Tibial artery (tissue), 4 donors: Measurements from ENCODE around the gene JADE2.

Experiments
- DNase-seq, 2 donors: peaks; one replicate each; pipeline ENCODE4 v3.0.0-alpha.2; 2019
- H3K27ac ChIP-seq, 2 donors: fragments of 200-600 bp; sonication (generic) in 1 of 2; 1 replicate in 1 of 2; 2 replicates in 1 of 2; pipeline ENCODE4 v1.5.1; 2018 to 2019; ENCODE audit warnings: mild to moderate bottlenecking in 1 of 2
- H3K27me3 ChIP-seq, 2 donors: fragments of 200-600 bp; sonication (generic) in 1 of 2; one replicate each; pipeline versions ENCODE4 v1.5.1 to v1.6.0; 2016 to 2019
- H3K36me3 ChIP-seq, 3 donors: fragments of 200-600 bp; sonication (generic) in 2 of 3; one replicate each; pipeline ENCODE4 v1.5.1; 2016 to 2019; ENCODE audit warnings: mild to moderate bottlenecking in 2 of 3
- H3K4me1 ChIP-seq, 4 donors: fragments of 200-600 bp; sonication (generic) in 2 of 4; 1 replicate in 3 of 4; 2 replicates in 1 of 4; pipeline ENCODE4 v1.5.1; 2016 to 2019
- H3K4me3 ChIP-seq, 2 donors: fragments of 200-600 bp; sonication (generic) in 1 of 2; 1 replicate in 1 of 2; 2 replicates in 1 of 2; pipeline ENCODE4 v1.5.1; 2018 to 2019; ENCODE audit warnings: mild to moderate bottlenecking in 2 of 2
- H3K9me3 ChIP-seq, 3 donors: fragments of 200-600 bp; sonication (generic) in 1 of 3; one replicate each; pipeline ENCODE4 v1.5.1; 2016 to 2019
- CTCF ChIP-seq, 2 experiments: fragments of 200-600 bp in 1 of 2; fragments of 450-650 bp in 1 of 2; IDR thresholded peaks; one replicate each; pipeline ENCODE4 v1.5.1; 2017 to 2019; ENCODE audit warnings: antibody characterized with exemption in 2 of 2, mild to moderate bottlenecking in 1 of 2, moderate library complexity in 1 of 2
- intact Hi-C: fragments of 100-400 bp; cut with DNase I; formaldehyde crosslinking; loops from one replicate; pipeline ENCODE4 v1.15.0; 2023; ENCODE audit warnings: low total_unique reads

The JADE2 gene

GRCh38 chr5:134521841-134522240 lies 3.6 kb upstream of the JADE2 start:
- no peaks in the 10 kb centered on the region for H3K36me3 ChIP-seq
- no peak overlapping the region for H3K4me3 ChIP-seq
- intact Hi-C loops: loop anchor here (10.0 kb wide), 1 partner anchor 297 kb away; the partner anchor contains the start of gene PPP2CA
- H3K4me1 ChIP-seq: peaks cover 0 to 8% (median 5%) of the 10 kb centered on the region in 4 donors
- no peaks in the 10 kb centered on the region for H3K9me3 ChIP-seq
- no peak for TF ChIP-seq CTCF (IDR thresholded peaks at IDR 0.05)
- no peak for DNase-seq
- H3K27me3 ChIP-seq: no peaks in the 10 kb centered on the region
- no peak overlapping the region for H3K27ac ChIP-seq

- intact Hi-C loops: loop anchor here (2.0 to 10.0 kb wide), 2 partner anchors 57 to 299 kb away; partner anchors contain the start of gene PPP2CA
- no peak for DNase-seq
These were observed 1.8 kb upstream of the JADE2 start for GRCh38 chr5:134523543-134524271.

GRCh38 chr5:134524272-134524825 lies 1.1 kb upstream of the JADE2 start:
- H3K4me3 ChIP-seq: peak overlapping the region; percentile 75 to 95
- no peaks in the 10 kb centered on the region for H3K9me3 ChIP-seq
- TF ChIP-seq CTCF (IDR thresholded peaks at IDR 0.05): no peak
- no peaks in the 10 kb centered on the region for H3K27me3 ChIP-seq
- H3K36me3 ChIP-seq: no peaks in the 10 kb centered on the region
- intact Hi-C loops: loop anchor here (2.0 to 10.0 kb wide), 2 partner anchors 58 to 300 kb away; partner anchors contain the start of gene PPP2CA
- H3K4me1 ChIP-seq: peaks cover 0 to 26% (median 22%) of the 10 kb centered on the region in 4 donors
- H3K27ac ChIP-seq: peak overlapping the region; percentile 97 to 99
- DNase-seq: peak; percentile 88 to 94

More at GRCh38 chr5:134523543-134524271, 1.8 kb upstream of the JADE2 start:
- Histone ChIP-seq H3K4me1 (peaks cover 0 to 19% (median 16%) of the 10 kb centered on the region in 4 donors), H3K4me3 (peak overlapping the region; percentile 75 to 95), H3K27me3 (no peaks in the 10 kb centered on the region), H3K27ac (peak overlapping the region; percentile 97 to 99), H3K36me3 (no peaks in the 10 kb centered on the region), H3K9me3 (no peaks in the 10 kb centered on the region)
- TF ChIP-seq CTCF (IDR thresholded peaks at IDR 0.05): no peak

GRCh38 chr5:134525683-134526482 lies 413 bp downstream of the JADE2 start:
- peak overlapping the region; percentile 97 to 99 for H3K27ac ChIP-seq
- peaks cover 0 to 41% (median 38%) of the 10 kb centered on the region in 4 donors for H3K4me1 ChIP-seq
- no peaks in the 10 kb centered on the region for H3K9me3 ChIP-seq
- intact Hi-C loops: loop anchor here (2.0 to 10.0 kb wide), 5 partner anchors 51 to 301 kb away; partner anchors contain the start of genes CDKN2AIPNL, PPP2CA and UBE2B
- H3K27me3 ChIP-seq: no peaks in the 10 kb centered on the region
- H3K4me3 ChIP-seq: peak overlapping the region; percentile 75 to 95
- no peaks in the 10 kb centered on the region for H3K36me3 ChIP-seq
- TF ChIP-seq CTCF (IDR thresholded peaks at IDR 0.05): no peak
- DNase-seq: peak; percentile 84 to 88

- peak overlapping the region; percentile 75 to 95 for H3K4me3 ChIP-seq
- intact Hi-C loops: loop anchor here (2.0 to 10.0 kb wide), 4 partner anchors 51 to 302 kb away; partner anchors contain the start of genes CDKN2AIPNL, PPP2CA and UBE2B
- H3K27me3 ChIP-seq: no peaks in the 10 kb centered on the region
- peak overlapping the region; percentile 97 to 99 for H3K27ac ChIP-seq
- no peaks in the 10 kb centered on the region for H3K9me3 ChIP-seq
- DNase-seq: peak; percentile 62 to 91
- peak in 1 of 2 experiments; percentile 55 for TF ChIP-seq CTCF (IDR thresholded peaks at IDR 0.05)
- peaks cover 0 to 48% (median 44%) of the 10 kb centered on the region in 4 donors for H3K4me1 ChIP-seq
- no peaks in the 10 kb centered on the region for H3K36me3 ChIP-seq
These were observed 1.1 kb downstream of the JADE2 start for GRCh38 chr5:134526483-134527155.
